GM03348 (cell line): ENCODE measurements around the gene PCDHGB4.
"Not testable (repeated sequence)": the region's sequence is repeated elsewhere in the genome, so short reads cannot be mapped to it uniquely, and the experiment has no call there.

Experiments
- DNase-seq: peaks from one replicate; pipeline ENCODE4 v3.0.0; 2012; ENCODE audit warnings: low spot score

The PCDHGB4 gene

DNA sequence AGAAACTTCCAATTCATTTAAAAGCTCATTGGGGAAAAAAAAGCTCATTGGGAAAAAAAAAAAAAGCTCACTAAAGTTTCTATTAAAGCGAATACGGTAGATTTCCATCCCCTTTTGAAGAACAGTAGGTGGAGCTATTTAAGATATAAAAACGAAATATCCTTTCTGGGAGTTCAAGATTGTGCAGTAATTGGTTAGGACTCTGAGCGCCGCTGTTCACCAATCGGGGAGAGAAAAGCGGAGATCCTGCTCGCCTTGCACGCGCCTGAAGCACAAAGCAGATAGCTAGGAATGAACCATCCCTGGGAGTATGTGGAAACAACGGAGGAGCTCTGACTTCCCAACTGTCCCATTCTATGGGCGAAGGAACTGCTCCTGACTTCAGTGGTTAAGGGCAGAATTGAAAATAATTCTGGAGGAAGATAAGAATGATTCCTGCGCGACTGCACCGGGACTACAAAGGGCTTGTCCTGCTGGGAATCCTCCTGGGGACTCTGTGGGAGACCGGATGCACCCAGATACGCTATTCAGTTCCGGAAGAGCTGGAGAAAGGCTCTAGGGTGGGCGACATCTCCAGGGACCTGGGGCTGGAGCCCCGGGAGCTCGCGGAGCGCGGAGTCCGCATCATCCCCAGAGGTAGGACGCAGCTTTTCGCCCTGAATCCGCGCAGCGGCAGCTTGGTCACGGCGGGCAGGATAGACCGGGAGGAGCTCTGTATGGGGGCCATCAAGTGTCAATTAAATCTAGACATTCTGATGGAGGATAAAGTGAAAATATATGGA lies 43.0 kb downstream of the PCDHGB4 start, which contains the start of gene PCDHGA12:
PCDHGA12 (plus strand) TSS at position 176 of the 782 bp plus-strand sequence; CDS start at position 429, 253 bp downstream.
- peak; percentile 92 for DNase-seq

GRCh38 chr5:141431286-141431685 lies 43.8 kb downstream of the PCDHGB4 start:
- no peak for DNase-seq

- DNase-seq: not testable (repeated sequence)
Observed at GRCh38 chr5:141432308-141432707, 44.8 kb downstream of the PCDHGB4 start.

GRCh38 chr5:141432726-141433125 lies 45.2 kb downstream of the PCDHGB4 start:
- DNase-seq: not testable (repeated sequence)

DNA sequence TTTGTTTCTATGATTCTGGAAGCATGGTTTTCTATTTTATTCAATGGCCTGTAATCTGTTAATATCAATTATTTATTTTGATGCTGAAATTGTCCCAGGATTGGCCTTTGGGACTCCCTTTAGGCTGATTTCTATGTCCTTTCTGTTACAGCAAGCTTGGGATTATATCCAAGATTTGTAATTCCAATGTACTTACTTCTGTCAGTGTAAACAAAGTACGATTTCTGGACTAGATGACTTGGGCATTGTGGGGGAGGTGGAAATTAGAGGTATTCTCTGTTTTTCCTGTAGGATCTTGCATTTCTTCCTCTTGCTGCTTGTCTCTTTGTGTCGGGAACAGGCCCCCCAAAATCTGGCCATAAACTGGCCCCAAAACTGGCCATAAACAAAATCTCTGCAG lies 46.5 kb downstream of the PCDHGB4 start:
- DNase-seq: no peak

GRCh38 chr5:141437221-141437620 lies 49.7 kb downstream of the PCDHGB4 start:
- peak; percentile 44 for DNase-seq

DNA sequence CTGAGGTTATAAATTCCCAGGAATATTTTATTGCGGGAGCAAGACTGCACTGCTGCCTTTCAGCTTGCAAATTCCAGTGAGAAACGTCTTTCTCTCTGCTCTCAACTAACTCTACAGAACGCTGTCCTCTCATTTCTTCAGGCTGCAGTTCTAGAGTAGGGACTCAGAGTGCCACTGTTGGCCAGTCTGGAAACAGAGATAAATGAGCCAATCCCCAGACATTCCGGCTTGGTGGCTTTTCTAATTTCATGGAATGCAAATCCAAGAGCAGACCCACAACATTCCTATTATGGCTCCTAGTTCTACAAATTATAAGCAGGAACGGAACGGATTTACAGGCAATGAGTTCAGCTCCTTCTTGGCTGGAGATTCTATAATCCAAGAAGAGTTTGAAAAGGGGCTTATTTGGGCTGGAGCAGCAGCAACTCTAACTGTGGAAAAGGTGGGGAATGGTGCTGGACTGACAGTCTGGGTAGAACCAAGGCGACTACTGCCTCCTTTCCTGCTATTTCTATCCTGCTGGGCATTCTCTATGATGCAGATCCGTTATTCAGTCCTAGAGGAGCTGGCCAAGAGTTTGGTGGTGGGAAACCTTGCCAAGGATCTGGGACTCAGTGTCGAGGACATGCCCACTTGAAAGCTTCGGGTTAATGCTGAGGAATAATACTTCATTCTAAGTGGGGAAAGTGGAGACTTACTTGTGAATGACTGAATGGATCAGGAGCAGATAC lies 52.1 kb downstream of the PCDHGB4 start:
- no peak for DNase-seq
